Activated naive CD4-positive, alpha-beta T cell (primary cell): ENCODE data around the gene KCNH2.

Experiments
- DNase-seq, 4 experiments: peaks; one replicate each; lab custom pipeline; 2025; lab: John Stamatoyannopoulos, UW

Gene KCNH2

GRCh38 chr7:150959739-150960734 is 18.1 kb downstream of the KCNH2 start:
- no peak for DNase-seq

- no peak for DNase-seq
Measured at GRCh38 chr7:150959081-150959480, 19.0 kb downstream of the KCNH2 start.

GRCh38 chr7:150958597-150958996 is 19.5 kb downstream of the KCNH2 start:
- no peak for DNase-seq

- no peak for DNase-seq
Measured at GRCh38 chr7:150958062-150958552, 20.0 kb downstream of the KCNH2 start.

- DNase-seq: no peak
Measured at GRCh38 chr7:150957133-150958020, 20.7 kb downstream of the KCNH2 start.

GRCh38 chr7:150956395-150957132 is 21.6 kb downstream of the KCNH2 start:
- no peak for DNase-seq

GRCh38 chr7:150955519-150956394 is 22.4 kb downstream of the KCNH2 start:
- DNase-seq: no peak

- no peak for DNase-seq
Measured at GRCh38 chr7:150954986-150955518, 23.1 kb downstream of the KCNH2 start.

GRCh38 chr7:150954201-150954985 is 23.7 kb downstream of the KCNH2 start:
- no peak for DNase-seq

GRCh38 chr7:150953061-150953997 is 24.8 kb downstream of the KCNH2 start:
- no peak for DNase-seq

- DNase-seq: no peak
Measured at GRCh38 chr7:150952331-150953050, 25.6 kb downstream of the KCNH2 start.

GRCh38 chr7:150951521-150951920 is 26.6 kb downstream of the KCNH2 start:
- no peak for DNase-seq

- DNase-seq: no peak
Measured at GRCh38 chr7:150951181-150951520, 27.0 kb downstream of the KCNH2 start.

GRCh38 chr7:150950496-150951180 is 27.5 kb downstream of the KCNH2 start:
- DNase-seq: no peak

GRCh38 chr7:150949971-150950491 is 28.1 kb downstream of the KCNH2 start:
- no peak for DNase-seq

- no peak for DNase-seq
Measured at GRCh38 chr7:150949564-150949963, 28.6 kb downstream of the KCNH2 start.

- DNase-seq: no peak
Measured at GRCh38 chr7:150948791-150949251, 29.3 kb downstream of the KCNH2 start.
